Right lobe of liver (tissue), 4 donors: Measurements from ENCODE around the gene ARPC5.

Source experiments
- POLR2A ChIP-seq: fragments of 450-650 bp; IDR thresholded peaks from one replicate; pipeline ENCODE4 v1.6.1; 2017; ENCODE audit warnings: antibody characterized with exemption, mild to moderate bottlenecking
- TF ChIP-seq, protein P1 (sequence below), 4 donors: fragments of 200-600 bp in 3 of 4; fragments of 450-650 bp in 1 of 4; IDR thresholded peaks; one replicate each; pipeline versions ENCODE4 v1.5.1 to v1.8.0; 2016 to 2022; ENCODE audit warnings: antibody characterized with exemption in 4 of 4, mild to moderate bottlenecking in 2 of 4
- donor health status: DM: no; HTN: no; CAD: no.
- donor health status: DM: no; HTN: no; CAD: no.
- donor health status: DM: no; HTN: yes; CAD: no.

DNA sequence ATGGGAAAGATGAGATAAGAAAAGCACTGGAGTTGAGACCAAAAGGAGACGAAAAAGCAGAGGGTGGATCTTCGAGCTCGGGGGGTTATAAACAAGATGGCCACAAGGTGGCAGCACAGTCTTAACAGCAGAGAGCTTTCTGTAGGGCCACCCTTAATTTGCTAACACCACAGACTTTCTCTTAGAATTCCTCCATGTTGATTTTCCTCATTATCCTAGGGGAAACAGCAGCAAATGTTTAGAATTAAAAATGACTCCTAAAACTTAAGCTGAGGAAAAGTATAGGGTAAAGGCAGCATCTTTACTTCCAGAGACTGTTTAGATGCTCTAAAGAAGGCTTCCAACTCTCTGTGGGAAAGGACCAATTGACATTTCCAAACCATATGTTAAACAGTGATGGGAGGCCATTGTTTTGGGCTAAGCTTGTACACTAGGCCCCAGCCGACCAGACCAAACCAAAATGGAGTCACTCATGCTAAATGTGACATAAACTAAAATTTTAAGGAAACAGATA lies 20.0 kb upstream of the ARPC5 start:
- TF ChIP-seq, protein P1, sequence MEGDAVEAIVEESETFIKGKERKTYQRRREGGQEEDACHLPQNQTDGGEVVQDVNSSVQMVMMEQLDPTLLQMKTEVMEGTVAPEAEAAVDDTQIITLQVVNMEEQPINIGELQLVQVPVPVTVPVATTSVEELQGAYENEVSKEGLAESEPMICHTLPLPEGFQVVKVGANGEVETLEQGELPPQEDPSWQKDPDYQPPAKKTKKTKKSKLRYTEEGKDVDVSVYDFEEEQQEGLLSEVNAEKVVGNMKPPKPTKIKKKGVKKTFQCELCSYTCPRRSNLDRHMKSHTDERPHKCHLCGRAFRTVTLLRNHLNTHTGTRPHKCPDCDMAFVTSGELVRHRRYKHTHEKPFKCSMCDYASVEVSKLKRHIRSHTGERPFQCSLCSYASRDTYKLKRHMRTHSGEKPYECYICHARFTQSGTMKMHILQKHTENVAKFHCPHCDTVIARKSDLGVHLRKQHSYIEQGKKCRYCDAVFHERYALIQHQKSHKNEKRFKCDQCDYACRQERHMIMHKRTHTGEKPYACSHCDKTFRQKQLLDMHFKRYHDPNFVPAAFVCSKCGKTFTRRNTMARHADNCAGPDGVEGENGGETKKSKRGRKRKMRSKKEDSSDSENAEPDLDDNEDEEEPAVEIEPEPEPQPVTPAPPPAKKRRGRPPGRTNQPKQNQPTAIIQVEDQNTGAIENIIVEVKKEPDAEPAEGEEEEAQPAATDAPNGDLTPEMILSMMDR (IDR thresholded peaks at IDR 0.05), result peak; percentile 86 to 94 (median 89)
- TF ChIP-seq POLR2A, result no peak
